ENCODE results near the gene HMGB3.
"Not testable (repeated sequence)": the region's sequence is repeated elsewhere in the genome, so short reads cannot be mapped to it uniquely, and the experiment has no call there.

Gene HMGB3

GRCh38 chrX:150977411-150978162 lies 5.5 kb upstream of the HMGB3 start:
- DNase-seq (ENCODE audit: low spot score) = no peak

DNA sequence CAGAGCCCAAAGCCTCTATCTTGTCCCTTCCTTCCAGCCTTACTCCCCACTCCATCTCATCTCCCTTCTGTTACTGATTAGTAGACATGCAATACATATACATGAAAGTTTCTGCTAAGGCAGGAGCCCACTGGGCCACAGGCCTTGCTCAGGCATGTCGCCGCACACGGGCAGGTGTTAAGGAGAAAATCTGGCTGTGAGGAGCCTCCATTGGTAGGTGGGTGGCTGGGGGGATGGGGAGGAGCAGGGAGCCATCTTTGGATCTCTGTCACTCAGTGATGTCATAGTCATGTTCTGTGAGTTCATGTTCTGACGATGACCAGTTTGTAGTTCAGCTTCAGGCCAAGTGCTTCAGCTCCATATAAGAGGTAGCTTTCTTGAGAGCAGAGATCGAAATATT lies 2.9 kb upstream of the HMGB3 start:
- no peak for DNase-seq (ENCODE audit: low spot score)

- DNase-seq (ENCODE audit: low spot score) = no peak
These were observed 2.4 kb upstream of the HMGB3 start for GRCh38 chrX:150980711-150981110.

GRCh38 chrX:150982235-150982787 lies 824 bp upstream of the HMGB3 start:
- DNase-seq (ENCODE audit: low spot score) = no peak

DNA sequence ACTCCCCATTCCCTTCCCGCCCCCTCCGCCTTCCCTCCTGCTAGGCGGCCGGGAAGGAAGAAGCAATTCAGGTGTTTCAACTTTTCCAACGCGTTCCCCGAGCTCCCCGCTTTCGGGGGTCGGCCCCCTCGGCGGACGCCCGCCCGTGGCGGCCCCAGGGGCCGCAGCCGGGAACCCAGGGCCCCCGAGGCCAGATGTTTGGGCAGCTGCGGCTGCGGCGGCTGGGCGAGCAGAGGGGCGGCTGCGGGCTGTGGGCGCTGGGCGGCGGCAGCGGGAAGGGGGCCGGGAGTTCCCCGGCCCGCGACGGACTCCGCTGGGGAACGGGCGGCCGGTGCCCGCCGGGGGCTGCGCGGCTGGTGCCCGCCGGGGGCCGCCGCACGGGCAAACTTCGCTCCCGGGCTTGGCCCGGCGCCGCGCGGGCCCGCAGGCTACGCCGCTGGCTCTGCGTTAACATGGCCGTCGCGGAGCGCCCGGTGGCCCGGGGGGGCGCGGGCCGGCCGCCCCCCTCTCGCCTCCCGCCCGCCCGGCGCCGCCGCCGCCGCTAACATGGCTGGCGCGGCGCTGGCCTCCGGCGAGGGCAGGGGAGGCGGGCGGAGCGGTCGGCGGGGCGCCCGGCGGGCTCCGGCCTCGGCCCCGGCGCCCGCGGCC lies 510 bp downstream of the HMGB3 start:
- no peak for DNase-seq (ENCODE audit: low spot score)

DNA sequence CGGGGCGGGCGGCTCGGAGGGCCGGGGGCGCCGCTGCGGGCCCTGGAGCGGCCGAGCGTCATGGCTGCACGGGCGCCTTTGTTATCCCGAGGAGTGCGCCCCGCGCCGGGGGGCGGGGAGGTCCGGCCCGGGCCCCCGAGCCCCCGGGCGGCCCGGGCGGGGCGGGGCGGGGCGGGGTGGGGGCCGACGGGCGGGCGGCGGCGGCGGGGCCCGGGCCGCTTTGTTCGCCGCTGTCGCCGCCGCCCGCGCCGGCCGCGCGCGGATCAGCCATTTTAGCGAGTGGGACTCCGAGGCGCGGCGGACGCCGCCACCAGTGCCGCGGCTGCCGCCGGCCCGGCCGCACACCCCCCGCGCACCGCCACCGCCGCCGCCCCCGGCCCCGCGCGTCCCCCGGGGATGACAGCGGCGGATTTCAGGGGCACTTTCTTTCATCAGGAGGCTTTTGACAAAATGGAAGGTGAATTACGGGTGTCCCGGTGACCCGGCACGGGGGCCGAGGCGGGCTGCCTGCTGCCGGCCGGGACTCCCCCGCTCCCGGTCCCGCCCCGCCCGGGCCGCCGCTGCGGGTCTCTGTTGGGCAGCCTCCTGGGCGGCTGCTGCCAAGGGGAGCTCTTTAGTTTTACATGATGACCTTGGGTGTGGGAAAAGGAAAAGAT lies 1.2 kb downstream of the HMGB3 start:
- no peak for DNase-seq (ENCODE audit: low spot score)

DNA sequence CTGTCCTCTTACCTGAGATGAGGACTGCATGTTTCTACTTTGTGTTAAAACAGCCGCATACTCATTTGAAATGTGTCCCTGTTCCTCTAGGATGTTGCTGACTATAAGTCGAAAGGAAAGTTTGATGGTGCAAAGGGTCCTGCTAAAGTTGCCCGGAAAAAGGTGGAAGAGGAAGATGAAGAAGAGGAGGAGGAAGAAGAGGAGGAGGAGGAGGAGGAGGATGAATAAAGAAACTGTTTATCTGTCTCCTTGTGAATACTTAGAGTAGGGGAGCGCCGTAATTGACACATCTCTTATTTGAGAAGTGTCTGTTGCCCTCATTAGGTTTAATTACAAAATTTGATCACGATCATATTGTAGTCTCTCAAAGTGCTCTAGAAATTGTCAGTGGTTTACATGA lies 4.6 kb downstream of the HMGB3 start:
- not testable (repeated sequence) for DNase-seq (ENCODE audit: low spot score)

DNA sequence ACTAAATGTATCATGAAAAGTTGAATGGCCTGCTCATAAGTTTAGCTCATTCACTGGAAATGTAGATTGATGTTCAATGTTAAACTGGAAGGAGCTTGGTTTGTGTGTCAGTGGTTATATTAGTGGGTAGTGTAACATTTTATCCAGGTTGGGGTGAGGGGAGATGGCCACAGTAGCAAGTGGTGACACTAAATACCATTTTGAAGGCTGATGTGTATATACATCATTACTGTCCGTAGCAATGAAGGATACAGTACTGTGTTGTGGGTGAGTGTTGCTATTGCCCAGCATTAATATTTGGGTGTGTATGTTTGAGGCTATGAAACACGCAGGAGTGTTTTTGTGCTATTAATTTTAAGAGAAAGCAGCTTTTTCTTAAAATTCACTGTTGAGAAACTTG lies 6.3 kb downstream of the HMGB3 start:
- no peak for DNase-seq (ENCODE audit: low spot score)

GRCh38 chrX:150990910-150991309 lies 7.8 kb downstream of the HMGB3 start:
- no peak for DNase-seq (ENCODE audit: low spot score)

GRCh38 chrX:151000861-151001331 lies 17.8 kb downstream of the HMGB3 start:
- no peak for DNase-seq (ENCODE audit: low spot score)

GRCh38 chrX:151004085-151004484 lies 20.9 kb downstream of the HMGB3 start:
- DNase-seq (ENCODE audit: low spot score) = no peak

DNA sequence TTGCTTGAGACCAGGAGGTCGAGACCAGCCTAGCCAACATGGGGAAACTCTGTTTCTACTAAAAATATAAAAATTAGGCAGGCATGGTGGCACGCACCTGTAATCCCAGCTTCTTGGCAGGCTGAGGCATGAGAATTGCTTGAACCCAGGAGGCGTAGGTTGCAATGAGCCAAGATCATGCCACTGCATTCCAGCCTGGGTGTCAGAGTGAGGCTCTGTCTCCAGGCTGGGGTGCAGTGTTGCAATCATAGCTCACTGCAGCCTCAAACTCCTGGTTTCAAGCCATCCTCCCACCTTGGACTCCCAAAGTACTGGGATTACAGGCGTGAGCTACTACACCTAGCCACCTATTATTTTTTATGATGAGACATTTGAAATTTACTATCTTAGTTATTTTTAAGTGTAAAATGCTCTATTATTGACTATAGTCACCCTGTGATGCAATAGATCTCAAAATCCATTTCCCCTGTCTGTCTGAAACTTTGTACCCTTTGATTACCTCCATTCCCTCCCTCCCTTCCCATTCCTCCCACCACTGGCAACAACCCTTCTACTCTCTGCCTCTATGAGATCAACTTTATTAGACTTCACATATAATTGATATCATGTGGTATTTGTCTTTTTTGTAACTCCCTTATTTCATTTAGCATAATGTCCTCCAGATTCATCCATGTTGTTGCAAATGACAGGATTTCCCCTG lies 23.4 kb downstream of the HMGB3 start:
- DNase-seq (ENCODE audit: low spot score) = no peak

GRCh38 chrX:151009582-151009981 lies 26.4 kb downstream of the HMGB3 start:
- no peak for DNase-seq (ENCODE audit: low spot score)

GRCh38 chrX:151013164-151013743 lies 30.1 kb downstream of the HMGB3 start:
- DNase-seq (ENCODE audit: low spot score) = no peak

DNA sequence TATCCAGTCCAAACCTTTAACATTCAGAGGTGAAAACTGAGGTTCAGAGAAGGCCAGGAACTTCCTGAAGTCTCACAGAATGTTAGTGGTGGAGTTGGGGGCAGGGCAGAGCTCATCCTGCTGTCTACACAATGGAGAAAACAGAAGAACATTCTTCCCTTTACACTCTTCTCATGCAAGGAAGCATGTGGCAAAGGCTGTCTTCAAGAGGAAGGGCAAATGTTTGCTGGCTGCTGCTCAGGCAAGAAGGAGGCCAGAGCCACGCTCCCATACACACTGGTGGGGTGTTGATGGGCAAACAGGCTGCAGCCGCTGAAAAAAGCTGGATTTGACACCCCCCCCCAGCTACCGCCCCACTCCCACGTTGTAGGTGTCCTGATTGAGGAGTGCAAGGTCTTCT lies 32.5 kb downstream of the HMGB3 start:
- DNase-seq (ENCODE audit: low spot score) = no peak

GRCh38 chrX:151019856-151020255 lies 36.7 kb downstream of the HMGB3 start:
- no peak for DNase-seq (ENCODE audit: low spot score)

DNA sequence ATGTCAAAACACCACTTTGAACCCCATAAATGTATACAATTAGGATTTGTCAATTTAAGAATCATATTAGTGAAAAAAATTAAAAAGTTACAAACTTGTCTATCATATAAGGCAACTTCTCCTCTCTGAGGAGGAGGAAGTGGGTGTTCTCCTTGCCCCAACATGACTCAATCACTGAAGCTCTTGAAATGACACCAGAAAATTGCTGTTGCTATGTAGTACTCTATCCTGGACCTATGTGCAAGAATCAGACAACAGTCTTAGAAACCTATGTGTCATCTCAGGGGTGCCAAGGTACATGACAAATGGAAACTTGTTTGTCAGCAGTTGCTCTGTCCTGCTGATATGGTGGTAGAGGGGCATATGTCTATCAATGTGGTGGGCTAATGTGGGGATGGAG lies 47.7 kb downstream of the HMGB3 start:
- DNase-seq (ENCODE audit: low spot score) = no peak

DNA sequence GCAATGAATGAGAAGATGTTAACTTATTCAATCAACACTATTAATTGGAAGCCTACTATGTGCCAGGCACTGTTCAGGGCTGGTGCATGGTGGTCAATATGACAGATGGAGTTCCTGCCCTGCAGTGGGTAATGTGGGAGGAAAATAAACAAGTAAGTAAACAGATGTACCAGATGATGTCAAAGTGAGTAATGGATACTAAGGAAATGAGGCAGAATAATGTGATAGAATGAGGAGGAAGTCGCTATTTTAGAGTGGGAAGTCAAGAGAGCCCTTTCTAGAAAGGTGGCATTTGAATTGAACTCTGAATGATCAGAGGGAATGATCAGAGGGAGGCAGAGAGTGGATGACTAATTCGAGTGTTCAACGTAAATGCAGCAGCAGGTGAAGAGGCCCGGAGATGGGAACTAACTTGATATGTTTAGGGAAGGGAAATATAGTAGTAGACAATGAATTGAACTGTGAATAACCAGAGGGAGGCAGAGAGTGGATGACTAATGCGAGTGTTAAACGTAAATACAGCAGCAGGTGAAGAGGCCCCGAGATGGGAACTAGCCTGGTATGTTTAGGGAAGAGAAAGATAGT lies 48.3 kb downstream of the HMGB3 start:
- no peak for DNase-seq (ENCODE audit: low spot score)

- DNase-seq (ENCODE audit: low spot score) = no peak
These were observed 56.2 kb downstream of the HMGB3 start for GRCh38 chrX:151039351-151039750.

Data from CD4-positive, alpha-beta T cell treated with Interleukin-2 at 100 ng/mL for 4 hours (primary cell).